Measurements from ENCODE around the gene COQ8B.

- TF ChIP-seq GATA2 (IDR thresholded peaks at IDR 0.05; ENCODE audit: low read depth, low read length), result no peak
- TF ChIP-seq GATA3 (IDR thresholded peaks at IDR 0.05; ENCODE audit: low read depth, low read length), result no peak
Observed at GRCh38 chr19:40667602-40668001, 49.1 kb downstream of the COQ8B start.

Data from SH-SY5Y (cell line).